ENCODE measurements around the gene CD69. TPM values are rescaled to one million over a fixed set of nuclear protein-coding genes. Genes with fewer than 3 reads are reported as not detected.

The CD69 gene
- total RNA-seq, 3 donors from 2014 or later: 7.4 to 21.4 (median 11.5) TPM

GRCh38 chr12:9796346-9796745 is 35.6 kb upstream of the CD69 start:
- DNase-seq (ENCODE audit: low spot score in 2 of 2): no peak
- TF ChIP-seq, protein P1, sequence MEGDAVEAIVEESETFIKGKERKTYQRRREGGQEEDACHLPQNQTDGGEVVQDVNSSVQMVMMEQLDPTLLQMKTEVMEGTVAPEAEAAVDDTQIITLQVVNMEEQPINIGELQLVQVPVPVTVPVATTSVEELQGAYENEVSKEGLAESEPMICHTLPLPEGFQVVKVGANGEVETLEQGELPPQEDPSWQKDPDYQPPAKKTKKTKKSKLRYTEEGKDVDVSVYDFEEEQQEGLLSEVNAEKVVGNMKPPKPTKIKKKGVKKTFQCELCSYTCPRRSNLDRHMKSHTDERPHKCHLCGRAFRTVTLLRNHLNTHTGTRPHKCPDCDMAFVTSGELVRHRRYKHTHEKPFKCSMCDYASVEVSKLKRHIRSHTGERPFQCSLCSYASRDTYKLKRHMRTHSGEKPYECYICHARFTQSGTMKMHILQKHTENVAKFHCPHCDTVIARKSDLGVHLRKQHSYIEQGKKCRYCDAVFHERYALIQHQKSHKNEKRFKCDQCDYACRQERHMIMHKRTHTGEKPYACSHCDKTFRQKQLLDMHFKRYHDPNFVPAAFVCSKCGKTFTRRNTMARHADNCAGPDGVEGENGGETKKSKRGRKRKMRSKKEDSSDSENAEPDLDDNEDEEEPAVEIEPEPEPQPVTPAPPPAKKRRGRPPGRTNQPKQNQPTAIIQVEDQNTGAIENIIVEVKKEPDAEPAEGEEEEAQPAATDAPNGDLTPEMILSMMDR (IDR thresholded peaks at IDR 0.05): no peak
- TF ChIP-seq POLR2A (IDR thresholded peaks at IDR 0.05): no peak
- TF ChIP-seq POLR2AphosphoS5 (IDR thresholded peaks at IDR 0.05): no peak
- H3K27me3 ChIP-seq: no peaks in the 10 kb centered on the region
- H3K36me3 ChIP-seq: no peaks in the 10 kb centered on the region
- H3K4me1 ChIP-seq: no peaks in the 10 kb centered on the region
- intact Hi-C loops (cut with DNase I; ENCODE audit: low total_unique reads): no loop called here
- H3K9me3 ChIP-seq: no peaks in the 10 kb centered on the region
- H3K4me3 ChIP-seq: no peak overlapping the region
- H3K27ac ChIP-seq: no peak overlapping the region

DNA sequence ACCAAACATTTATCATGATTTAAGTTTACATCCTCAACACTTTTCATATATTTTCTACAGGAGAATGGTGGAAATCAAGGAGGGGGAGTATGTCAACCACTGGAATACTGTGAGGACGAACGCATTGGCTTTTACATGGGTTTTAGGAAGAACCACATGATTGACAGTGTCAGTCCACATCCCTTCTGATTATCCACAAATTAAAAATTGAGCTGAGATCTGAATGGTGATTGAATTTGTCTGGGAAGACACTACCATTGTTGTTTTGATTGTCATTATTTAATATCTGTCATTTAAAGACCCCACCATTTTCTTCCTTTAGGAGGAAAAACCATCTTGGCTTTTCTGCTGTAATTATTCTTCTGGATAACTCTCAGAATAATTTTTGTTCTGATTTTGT is 35.2 kb upstream of the CD69 start:
- Histone ChIP-seq H3K9me3 (no peaks in the 10 kb centered on the region), H3K4me1 (no peaks in the 10 kb centered on the region), H3K4me3 (no peak overlapping the region), H3K27me3 (no peaks in the 10 kb centered on the region), H3K27ac (no peak overlapping the region), H3K36me3 (no peaks in the 10 kb centered on the region)
- TF ChIP-seq POLR2AphosphoS5 (IDR thresholded peaks at IDR 0.05) (no peak), POLR2A (IDR thresholded peaks at IDR 0.05) (no peak)
- TF ChIP-seq, protein P1 (IDR thresholded peaks at IDR 0.05): no peak
- no peak for DNase-seq (ENCODE audit: low spot score in 2 of 2)
- intact Hi-C loops (cut with DNase I; ENCODE audit: low total_unique reads): no loop called here

- intact Hi-C loops (cut with DNase I; ENCODE audit: low total_unique reads): no loop called here
- Histone ChIP-seq H3K36me3 (no peaks in the 10 kb centered on the region), H3K9me3 (peaks cover 0 to 6% of the 10 kb centered on the region in 2 donors), H3K27ac (no peak overlapping the region), H3K27me3 (no peaks in the 10 kb centered on the region), H3K4me1 (no peaks in the 10 kb centered on the region), H3K4me3 (no peak overlapping the region)
- TF ChIP-seq POLR2AphosphoS5 (IDR thresholded peaks at IDR 0.05): no peak
- TF ChIP-seq POLR2A (IDR thresholded peaks at IDR 0.05): no peak
- no peak for DNase-seq (ENCODE audit: low spot score in 2 of 2)
Observed at GRCh38 chr12:9794484-9795093, 33.9 kb upstream of the CD69 start.

- Histone ChIP-seq H3K9me3 (peaks cover 0 to 6% of the 10 kb centered on the region in 2 donors), H3K36me3 (no peaks in the 10 kb centered on the region), H3K4me1 (no peaks in the 10 kb centered on the region), H3K27me3 (no peaks in the 10 kb centered on the region), H3K27ac (no peak overlapping the region), H3K4me3 (no peak overlapping the region)
- DNase-seq (ENCODE audit: low spot score in 2 of 2): no peak
- no peak for TF ChIP-seq POLR2AphosphoS5 (IDR thresholded peaks at IDR 0.05)
- no peak for TF ChIP-seq POLR2A (IDR thresholded peaks at IDR 0.05)
- TF ChIP-seq, protein P1 (IDR thresholded peaks at IDR 0.05): no peak
- intact Hi-C loops (cut with DNase I; ENCODE audit: low total_unique reads): no loop called here
Observed at GRCh38 chr12:9793779-9794395, 33.2 kb upstream of the CD69 start.

- Histone ChIP-seq H3K27ac (no peak overlapping the region), H3K4me3 (no peak overlapping the region), H3K9me3 (peaks cover 0 to 6% of the 10 kb centered on the region in 2 donors), H3K36me3 (no peaks in the 10 kb centered on the region), H3K4me1 (no peaks in the 10 kb centered on the region), H3K27me3 (no peaks in the 10 kb centered on the region)
- TF ChIP-seq, protein P1 (IDR thresholded peaks at IDR 0.05): no peak
- TF ChIP-seq POLR2AphosphoS5 (IDR thresholded peaks at IDR 0.05) (no peak), POLR2A (IDR thresholded peaks at IDR 0.05) (no peak)
- DNase-seq (ENCODE audit: low spot score in 2 of 2): no peak
- intact Hi-C loops (cut with DNase I; ENCODE audit: low total_unique reads): no loop called here
Observed at GRCh38 chr12:9792961-9793617, 32.4 kb upstream of the CD69 start.
